Caco-2 (cell line): ENCODE data around the gene ARHGAP15. TPM values are rescaled to one million over a fixed set of nuclear protein-coding genes. Genes with fewer than 3 reads are reported as not detected.

Experiments used
- BruUV-seq: library from RNA; stranded (reverse); fragments of 400-500 nt; replicated peaks from 2 replicates; lab custom pipeline; 2021; lab: Mats Ljungman, UMichigan
- CTCF ChIA-PET: fragments of 300-600 bp; sonication (Branson Sonifier 250); formaldehyde crosslinking; loops from one replicate; lab custom pipeline; 2022; ENCODE audit warnings: antibody characterized with exemption; lab: Charles Lee
- POLR2A ChIA-PET: fragments of 300-600 bp; sonication (Branson Sonifier 250); formaldehyde crosslinking; loops from one replicate; lab custom pipeline; 2022; ENCODE audit warnings: antibody characterized with exemption; lab: Charles Lee
- DNase-seq, 2 experiments: peaks; one replicate each; pipeline versions ENCODE4 v3.0.0 to v3.0.0-alpha.2; 2020 to 2022
- H3K27me3 ChIP-seq: replicated peaks from 2 replicates; pipeline ENCODE4 v1.6.0; 2011; ENCODE audit warnings: low read length; ENCODE audit not compliant: control insufficient read depth, insufficient read depth
- H3K36me3 ChIP-seq: 2 replicates; pipeline ENCODE4 v1.5.1; 2011; ENCODE audit warnings: low read length; ENCODE audit not compliant: control insufficient read depth, insufficient read depth
- H3K4me1 ChIP-seq: fragments of 250-450 bp; sonication (Bioruptor Pico); 2 replicates; pipeline ENCODE4 v1.5.1; 2020; ENCODE audit warnings: mild to moderate bottlenecking
- H3K4me3 ChIP-seq: 2 replicates; pipeline ENCODE4 v1.5.1; 2011; ENCODE audit warnings: low read depth, mild to moderate bottlenecking, control low read depth, low read length
- H3K9me3 ChIP-seq: fragments of 250-450 bp; sonication (Bioruptor Pico); 2 replicates; pipeline ENCODE4 v1.5.1; 2020; ENCODE audit warnings: mild to moderate bottlenecking, moderate library complexity
- H3K27ac Mint-ChIP-seq: one replicate; pipeline ENCODE4 v1.8.0; 2022; ENCODE audit warnings: mixed read lengths; ENCODE audit not compliant: unreplicated experiment
- H3K27me3 Mint-ChIP-seq: one replicate; pipeline ENCODE4 v1.8.0; 2022; ENCODE audit warnings: mixed read lengths; ENCODE audit not compliant: insufficient read depth, unreplicated experiment
- H3K36me3 Mint-ChIP-seq: one replicate; pipeline ENCODE4 v1.8.0; 2022; ENCODE audit warnings: mild to moderate bottlenecking, mixed read lengths; ENCODE audit not compliant: insufficient read depth, unreplicated experiment
- H3K4me1 Mint-ChIP-seq: one replicate; pipeline ENCODE4 v1.8.0; 2022; ENCODE audit warnings: low read depth, mixed read lengths; ENCODE audit not compliant: unreplicated experiment
- H3K4me3 Mint-ChIP-seq: one replicate; pipeline ENCODE4 v1.8.0; 2022; ENCODE audit warnings: mild to moderate bottlenecking, moderate library complexity, mixed read lengths; ENCODE audit not compliant: unreplicated experiment
- H3K9me3 Mint-ChIP-seq: one replicate; pipeline ENCODE4 v1.8.0; 2022; ENCODE audit warnings: mixed read lengths; ENCODE audit not compliant: unreplicated experiment
- CTCF ChIP-seq, 2 experiments: fragments of 200-600 bp in 1 of 2; IDR thresholded peaks; 1 replicate in 1 of 2; 2 replicates in 1 of 2; pipeline versions ENCODE4 v1.5.1 to v1.8.0; 2011 to 2022; ENCODE audit warnings: antibody characterized with exemption in 1 of 2, control low read depth in 1 of 2, inconsistent platforms in 1 of 2, low read depth in 1 of 2, low read length in 1 of 2, mild to moderate bottlenecking in 1 of 2, moderate library complexity in 1 of 2; ENCODE audit not compliant: insufficient read depth in 1 of 2, severe bottlenecking in 1 of 2, unreplicated experiment in 1 of 2
- intact Hi-C: fragments of 100-400 bp; cut with micrococcal nuclease; formaldehyde crosslinking; loops from one replicate; pipeline ENCODE4 v1.10.0; 2022; ENCODE audit not compliant: unreplicated experiment
- total RNA-seq: library from RNA; stranded (reverse); gene quantifications from 2 replicates; pipeline ENCODE4 v1.2.3, GENCODE V29; 2022

Gene ARHGAP15
- total RNA-seq, 1 experiment from 2014 or later, result not detected

DNA sequence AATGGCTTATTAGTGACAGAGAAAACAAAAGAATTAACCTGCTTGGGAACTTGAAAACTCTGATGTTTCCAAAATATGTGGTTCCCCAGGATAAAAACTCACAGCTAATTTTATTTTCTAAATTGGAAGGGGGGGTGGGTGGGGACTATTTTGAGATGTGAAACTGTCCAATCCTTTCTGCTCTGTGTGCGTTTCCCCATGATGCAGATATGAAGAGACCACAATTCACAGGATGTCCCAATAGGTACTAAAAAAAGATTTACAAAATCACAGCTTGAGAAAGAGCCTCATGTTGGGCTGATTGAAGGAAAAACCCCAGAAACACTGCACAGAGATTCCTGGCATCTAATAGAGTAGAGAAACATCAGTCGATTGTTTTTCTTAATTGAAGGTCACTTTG lies 273.2 kb downstream of the ARHGAP15 start:
- Mint-ChIP-seq H3K27me3 (no peaks in the 10 kb centered on the region), H3K27ac (no peak overlapping the region), H3K4me1 (no peaks in the 10 kb centered on the region), H3K4me3 (no peak overlapping the region), H3K9me3 (no peaks in the 10 kb centered on the region), H3K36me3 (no peaks in the 10 kb centered on the region)
- no peaks in the 10 kb centered on the region for H3K4me1 ChIP-seq
- no peak for TF ChIP-seq CTCF (IDR thresholded peaks at IDR 0.05; ENCODE audit: insufficient read depth in 1 of 2, low read depth in 1 of 2, low read length in 1 of 2, severe bottlenecking in 1 of 2, unreplicated experiment in 1 of 2)
- POLR2A ChIA-PET, result no interaction called here
- BruUV-seq, result no TSS peak
- DNase-seq, result no peak
- CTCF ChIA-PET, result no interaction called here
- no peaks in the 10 kb centered on the region for H3K9me3 ChIP-seq
- H3K27me3 ChIP-seq, result no peaks in the 10 kb centered on the region
- no peak overlapping the region for H3K4me3 ChIP-seq
- H3K36me3 ChIP-seq, result no peaks in the 10 kb centered on the region
- intact Hi-C loops, result no loop called here

GRCh38 chr2:143410082-143410897 lies 281.1 kb downstream of the ARHGAP15 start:
- intact Hi-C loops, result no loop called here

DNA sequence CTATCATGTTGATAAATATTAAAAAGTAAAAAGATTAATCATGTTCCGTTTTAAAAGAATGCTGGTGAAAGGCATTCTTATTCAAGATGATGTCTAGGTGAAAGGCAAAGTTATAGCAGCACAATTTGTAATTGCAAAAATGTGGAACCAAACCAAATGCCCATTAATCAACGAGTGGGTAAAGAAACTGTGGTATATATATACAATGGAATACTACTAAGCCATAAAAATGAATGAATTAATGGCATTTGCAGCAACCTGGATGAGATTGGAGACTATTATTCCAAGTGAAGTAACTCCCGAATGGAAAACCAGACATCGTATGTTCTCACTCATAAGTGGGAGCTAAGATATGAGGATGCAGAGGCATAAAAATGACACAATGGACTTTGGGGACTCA lies 286.4 kb downstream of the ARHGAP15 start:
- Mint-ChIP-seq H3K27ac (no peak overlapping the region), H3K4me1 (no peaks in the 10 kb centered on the region)
- no peak overlapping the region for H3K4me3 ChIP-seq

More at GRCh38 chr2:143410082-143410897, 281.1 kb downstream of the ARHGAP15 start:
- H3K27ac Mint-ChIP-seq, result no peak overlapping the region
- H3K9me3 Mint-ChIP-seq, result no peaks in the 10 kb centered on the region
- H3K4me1 Mint-ChIP-seq, result no peaks in the 10 kb centered on the region
- H3K27me3 Mint-ChIP-seq, result no peaks in the 10 kb centered on the region
- Histone ChIP-seq H3K4me3 (no peak overlapping the region), H3K9me3 (peaks cover 2% of the 10 kb centered on the region; the same call in 1 of the 2 replicates), H3K36me3 (no peaks in the 10 kb centered on the region), H3K27me3 (no peaks in the 10 kb centered on the region), H3K4me1 (no peaks in the 10 kb centered on the region)
- POLR2A ChIA-PET, result no interaction called here
- DNase-seq, result no peak
- TF ChIP-seq CTCF (IDR thresholded peaks at IDR 0.05; ENCODE audit: insufficient read depth in 1 of 2, low read depth in 1 of 2, low read length in 1 of 2, severe bottlenecking in 1 of 2, unreplicated experiment in 1 of 2), result no peak
- no peaks in the 10 kb centered on the region for H3K36me3 Mint-ChIP-seq
- BruUV-seq, result no TSS peak
- H3K4me3 Mint-ChIP-seq, result no peak overlapping the region
- CTCF ChIA-PET, result no interaction called here

More for the DNA sequence above, 286.4 kb downstream of the ARHGAP15 start:
- Histone ChIP-seq H3K27me3 (no peaks in the 10 kb centered on the region), H3K4me1 (no peaks in the 10 kb centered on the region), H3K9me3 (peaks cover 5% of the 10 kb centered on the region; the same call in 1 of the 2 replicates), H3K36me3 (no peaks in the 10 kb centered on the region)
- DNase-seq, result no peak
- ChIA-PET POLR2A (no interaction called here), CTCF (no interaction called here)
- H3K27me3 Mint-ChIP-seq, result no peaks in the 10 kb centered on the region
- TF ChIP-seq CTCF (IDR thresholded peaks at IDR 0.05; ENCODE audit: insufficient read depth in 1 of 2, low read depth in 1 of 2, low read length in 1 of 2, severe bottlenecking in 1 of 2, unreplicated experiment in 1 of 2), result no peak
- H3K36me3 Mint-ChIP-seq, result no peaks in the 10 kb centered on the region
- no peak overlapping the region for H3K4me3 Mint-ChIP-seq
- H3K9me3 Mint-ChIP-seq, result no peaks in the 10 kb centered on the region
- no TSS peak for BruUV-seq
- intact Hi-C loops, result no loop called here
